Measurements from ENCODE around the gene SLC25A22. TPM values are rescaled to one million over a fixed set of nuclear protein-coding genes. Genes with fewer than 3 reads are reported as not detected.
A peak's percentile ranks its signal among the peaks of the same experiment; 100 is the strongest.

The SLC25A22 gene
- total and polyA plus RNA-seq, 10 of the 15 experiments (the other 5 are each of a cell fraction or from before 2014, with no cell fraction given) = 0.27 to 27.0 (median 8.2) TPM

- no peak for TF ChIP-seq EGR1 (IDR thresholded peaks at IDR 0.05; ENCODE audit: borderline replicate concordance in 1 of 2, low read depth in 2 of 2, low read length in 2 of 2)
Measured at GRCh38 chr11:829176-829846, 31.2 kb upstream of the SLC25A22 start (continued).

- in situ Hi-C loops (cut with MboI) (no loop called here), intact Hi-C loops (cut with micrococcal nuclease; ENCODE audit: unreplicated experiment) (no loop called here)
- H3K27ac ChIP-seq (ENCODE audit: control insufficient read depth, insufficient read depth) = no peak overlapping the region
- no TSS peak for BruUV-seq (replicated peaks)
- 80% methylated on average over 21 of the region's 21 CpGs for WGBS (ENCODE audit: insufficient coverage, insufficient replicate concordance, low lambda C conversion rate, missing lambda C conversion rate)
- no peaks in the 10 kb centered on the region; a peak in 2 of 4 replicates for H3K36me3 ChIP-seq (ENCODE audit: control insufficient read depth in 2 of 2, insufficient read depth in 2 of 2, low read length in 1 of 2)
- ChIA-PET RAD21 (ENCODE audit: unreplicated experiment) (no interaction called here), CTCF (interaction anchor here (1.0 kb wide), 1 partner anchor 20 kb away, joined by 3 read pairs; no protein-coding TSS in a partner anchor), POLR2A (interaction anchor here (1.4 to 5.2 kb wide), 3 partner anchors 10 to 19 kb away, joined by 4 to 33 read pairs (median 21); partner anchors contain the start of genes PNPLA2, POLR2L, RPLP2 and TSPAN4), SMC1A (ENCODE audit: uncharacterized antibody, unreplicated experiment) (no interaction called here)
- FAIRE-seq (no peak), DNase-seq (ENCODE audit: low read depth, low spot score) (no peak), ATAC-seq (no peak)
- TF ChIP-seq MYC (IDR thresholded peaks at IDR 0.05; ENCODE audit: insufficient read depth, insufficient read length, insufficient replicate concordance, low read length, severe bottlenecking) = no peak
- TF ChIP-seq CEBPB (IDR thresholded peaks at IDR 0.05; ENCODE audit: borderline replicate concordance in 1 of 2, low read depth in 2 of 2, low read length in 2 of 2) = no peak
- TF ChIP-seq ZBTB33 (IDR thresholded peaks at IDR 0.05) = no peak
- TF ChIP-seq EED (IDR thresholded peaks at IDR 0.05; ENCODE audit: low read depth) = no peak
- TF ChIP-seq ZNF622 (IDR thresholded peaks at IDR 0.05) = no peak
- no peak for TF ChIP-seq MEF2A (IDR thresholded peaks at IDR 0.05; ENCODE audit: insufficient read depth, low read depth, low read length)
- TF ChIP-seq NR2F1 (conservative IDR thresholded peaks at IDR 0.05) = no peak
- no peak overlapping the region for H2AFZ ChIP-seq (ENCODE audit: control insufficient read depth, low read depth, low read length)
- peak overlapping the region; percentile 100 for H3K4me2 ChIP-seq (ENCODE audit: control insufficient read depth, insufficient read depth)
- no peaks in the 10 kb centered on the region; a peak in 3 of 4 replicates for H3K27me3 ChIP-seq (replicated peaks in 1 of 2; ENCODE audit: control insufficient read depth in 2 of 2, insufficient read depth in 2 of 2, low read length in 1 of 2)
- peaks cover 39% of the 10 kb centered on the region for H3K4me1 ChIP-seq (ENCODE audit: control insufficient read depth, insufficient read depth, low read length)
- no peaks in the 10 kb centered on the region for H3K9me3 ChIP-seq (replicated peaks; ENCODE audit: control insufficient read depth, insufficient read depth, low read length)
- H3K9ac ChIP-seq (ENCODE audit: control insufficient read depth, insufficient read depth, low read length) = no peak overlapping the region
- H3K4me3 ChIP-seq = 0 out of 2 replicates have a peak overlapping the region, but pooled peaks have one; percentile 49
- no peaks in the 10 kb centered on the region for H4K20me1 ChIP-seq (ENCODE audit: control insufficient read depth, insufficient read depth)
- no peaks in the 10 kb centered on the region for H3K79me2 ChIP-seq (ENCODE audit: control insufficient read depth, insufficient read depth, low read length)
Measured at GRCh38 chr11:828506-829175, 30.6 kb upstream of the SLC25A22 start.
